Measurements from ENCODE around the gene IGFBP5.

IGFBP5 gene

GRCh38 chr2:216695401-216695821, at the start of gene IGFBP5:
TSS of gene IGFBP5 (minus strand) at chr2:216695549. CDS start at chr2:216694775, 774 bp downstream.
- DNase-seq: peak; percentile 56

GRCh38 chr2:216743781-216744180, 48.4 kb upstream of the IGFBP5 start:
- no peak for DNase-seq

GRCh38 chr2:216742411-216742810, 47.1 kb upstream of the IGFBP5 start:
- DNase-seq: no peak

- DNase-seq: no peak
These were observed 45.9 kb upstream of the IGFBP5 start for GRCh38 chr2:216741223-216741593.

GRCh38 chr2:216740557-216741222, 45.3 kb upstream of the IGFBP5 start:
- DNase-seq: no peak

GRCh38 chr2:216739035-216739434, 43.7 kb upstream of the IGFBP5 start:
- DNase-seq: no peak

- DNase-seq: no peak
These were observed 42.3 kb upstream of the IGFBP5 start for GRCh38 chr2:216737676-216738075.

- no peak for DNase-seq
These were observed 41.0 kb upstream of the IGFBP5 start for GRCh38 chr2:216736326-216736725.

- DNase-seq: no peak
These were observed 40.3 kb upstream of the IGFBP5 start for GRCh38 chr2:216735668-216736067.

GRCh38 chr2:216735086-216735485, 39.7 kb upstream of the IGFBP5 start:
- DNase-seq: no peak

- no peak for DNase-seq
These were observed 37.7 kb upstream of the IGFBP5 start for GRCh38 chr2:216733046-216733445.

- no peak for DNase-seq
These were observed 37.0 kb upstream of the IGFBP5 start for GRCh38 chr2:216732334-216732733.

- DNase-seq: no peak
These were observed 36.1 kb upstream of the IGFBP5 start for GRCh38 chr2:216731465-216731864.

- DNase-seq: no peak
These were observed 35.5 kb upstream of the IGFBP5 start for GRCh38 chr2:216730871-216731270.

GRCh38 chr2:216727346-216728122, 32.2 kb upstream of the IGFBP5 start:
- no peak for DNase-seq

- no peak for DNase-seq
These were observed 28.8 kb upstream of the IGFBP5 start for GRCh38 chr2:216724190-216724589.

- no peak for DNase-seq
These were observed 25.8 kb upstream of the IGFBP5 start for GRCh38 chr2:216721141-216721540.

GRCh38 chr2:216720722-216721121, 25.4 kb upstream of the IGFBP5 start:
- DNase-seq: no peak

GRCh38 chr2:216717907-216718615, 22.7 kb upstream of the IGFBP5 start:
- DNase-seq: no peak

- DNase-seq: no peak
These were observed 22.1 kb upstream of the IGFBP5 start for GRCh38 chr2:216717491-216717901.

GRCh38 chr2:216716109-216716508, 20.8 kb upstream of the IGFBP5 start:
- no peak for DNase-seq

- DNase-seq: no peak
These were observed 20.1 kb upstream of the IGFBP5 start for GRCh38 chr2:216715402-216715974.

GRCh38 chr2:216714376-216714775, 19.0 kb upstream of the IGFBP5 start:
- DNase-seq: no peak
